HG03108 (cell line): ENCODE measurements around the gene ZSCAN2.
A peak's percentile ranks its signal among the peaks of the same experiment; 100 is the strongest.
"Not testable (repeated sequence)": the region's sequence is repeated elsewhere in the genome, so short reads cannot be mapped to it uniquely, and the experiment has no call there.

Experiments
- ATAC-seq: cut with Tn5 transposase; IDR thresholded peaks from one replicate; pipeline ENCODE4 v1.9.1; 2021; ENCODE audit warnings: moderate library complexity; ENCODE audit not compliant: unreplicated experiment

ZSCAN2 gene

GRCh38 chr15:84600687-84601554 lies at the start of gene ZSCAN2:
ZSCAN2 (plus strand) TSS chr15:84601009; CDS start chr15:84603928, 2,919 bp downstream.
- peak; percentile 92 for ATAC-seq

GRCh38 chr15:84551624-84552023 lies 49.2 kb upstream of the ZSCAN2 start:
- not testable (repeated sequence) for ATAC-seq

DNA sequence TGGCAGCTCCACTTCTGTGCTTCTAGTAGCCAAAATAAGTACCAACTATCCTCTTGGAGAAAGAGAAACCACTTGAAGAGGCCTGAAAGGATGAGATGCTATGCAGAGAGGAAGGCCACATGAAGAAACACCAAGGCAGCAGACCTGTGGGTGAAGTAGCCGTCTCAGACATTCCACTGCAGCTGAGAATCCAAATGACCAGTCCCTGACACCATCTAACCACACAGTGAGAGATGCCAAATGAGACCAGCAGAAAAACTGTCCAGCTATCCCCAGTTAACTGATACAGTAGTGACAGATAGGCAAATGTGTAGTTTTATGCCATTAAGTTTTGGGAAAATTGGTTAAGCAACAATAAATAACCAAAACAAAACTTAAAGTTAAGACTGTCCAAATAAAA lies 47.9 kb upstream of the ZSCAN2 start:
- no peak for ATAC-seq

GRCh38 chr15:84556690-84557089 lies 44.1 kb upstream of the ZSCAN2 start:
- not testable (repeated sequence) for ATAC-seq

DNA sequence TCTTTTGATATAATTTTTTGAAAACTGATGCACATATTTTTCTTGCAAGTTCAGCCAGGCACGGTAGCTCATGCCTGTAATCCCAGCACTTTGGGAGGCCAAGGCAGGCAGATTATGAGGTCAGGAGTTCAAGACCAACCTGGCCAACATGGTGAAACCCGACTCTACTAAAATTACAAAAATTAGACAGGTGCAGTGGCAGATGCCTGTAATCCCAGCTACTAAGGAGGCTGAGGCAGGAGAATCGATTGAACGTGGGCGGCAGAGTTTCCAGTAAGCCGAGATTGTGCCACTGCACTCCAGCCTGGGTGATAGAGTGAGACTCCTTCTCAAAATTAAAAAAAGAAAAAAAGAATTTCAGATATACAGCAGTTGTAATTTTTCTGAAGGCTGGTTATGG lies 32.8 kb upstream of the ZSCAN2 start:
- not testable (repeated sequence) for ATAC-seq

DNA sequence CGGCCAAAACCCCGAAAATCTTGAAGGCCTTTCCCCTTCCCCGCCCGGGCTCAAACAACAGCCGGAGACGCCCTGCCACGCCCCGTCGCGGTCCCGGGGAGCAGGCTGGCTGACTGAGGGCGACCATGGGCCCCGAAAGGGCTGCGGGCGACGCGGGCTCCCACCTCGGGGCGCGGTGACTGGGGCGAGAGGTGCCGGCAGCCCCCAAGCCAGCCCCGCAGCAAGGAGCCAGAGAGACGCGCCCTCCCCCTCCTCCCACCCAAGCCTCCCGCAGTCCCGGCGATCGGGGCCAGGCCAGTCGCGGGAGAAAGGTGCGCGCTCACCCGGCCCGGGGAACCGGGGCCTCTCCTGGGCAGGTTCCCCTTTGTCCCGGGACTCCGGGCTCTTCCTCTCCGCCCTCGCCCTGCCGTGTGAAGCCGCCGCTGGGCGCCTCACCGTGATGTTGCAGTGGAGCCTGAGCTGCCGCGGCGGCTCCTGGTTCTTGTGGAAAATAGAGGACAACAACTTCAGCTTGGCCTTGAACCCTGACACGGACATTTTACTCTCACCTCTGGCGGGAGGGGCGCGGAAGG lies 30.6 kb upstream of the ZSCAN2 start:
- no peak for ATAC-seq

DNA sequence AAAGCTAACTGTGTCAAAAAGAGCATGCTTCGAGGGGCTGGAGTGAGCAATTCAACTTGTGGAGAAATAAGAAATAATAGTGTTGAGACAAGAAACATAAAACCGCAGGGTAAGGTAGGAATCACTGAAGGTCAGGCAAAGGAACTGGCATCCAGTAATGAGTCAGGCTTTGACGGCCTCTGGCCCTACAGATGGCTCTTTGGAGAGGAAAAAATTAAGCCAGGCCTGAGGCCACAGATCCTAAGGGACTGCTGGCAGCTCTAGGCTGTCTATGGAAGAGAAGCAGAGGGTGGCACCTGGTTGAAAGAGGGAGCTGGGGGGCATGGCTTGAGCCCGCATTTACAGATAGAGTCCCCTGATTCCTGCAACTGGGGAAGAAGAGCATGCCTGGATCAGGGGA lies 28.6 kb upstream of the ZSCAN2 start:
- ATAC-seq, result no peak

- no peak for ATAC-seq
Observed at GRCh38 chr15:84575493-84575892, 25.3 kb upstream of the ZSCAN2 start.

DNA sequence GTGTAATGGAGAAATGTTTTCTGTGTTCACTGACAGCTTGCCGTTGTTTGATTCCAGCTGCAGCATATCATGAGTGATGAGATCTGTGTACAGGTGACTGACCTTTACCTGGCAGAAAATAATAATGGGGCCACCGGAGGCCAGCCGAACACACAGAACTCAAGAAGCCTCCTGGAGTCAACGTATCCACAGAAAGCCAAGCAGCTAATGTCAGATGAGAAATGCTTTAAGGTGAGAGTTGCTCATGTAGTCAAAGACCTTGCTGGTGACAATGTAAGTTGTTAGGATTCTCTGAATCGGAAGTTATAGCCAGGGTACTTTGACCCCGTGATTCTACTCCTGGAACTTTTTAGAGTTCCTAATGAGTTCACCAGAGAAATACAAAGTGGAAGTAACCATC lies 22.9 kb upstream of the ZSCAN2 start:
- ATAC-seq, result not testable (repeated sequence)

GRCh38 chr15:84579261-84579721 lies 21.5 kb upstream of the ZSCAN2 start:
- ATAC-seq, result not testable (repeated sequence)

GRCh38 chr15:84581676-84582428 lies 19.0 kb upstream of the ZSCAN2 start:
- not testable (repeated sequence) for ATAC-seq

- no peak for ATAC-seq
Observed at GRCh38 chr15:84582583-84583157, 18.1 kb upstream of the ZSCAN2 start.

DNA sequence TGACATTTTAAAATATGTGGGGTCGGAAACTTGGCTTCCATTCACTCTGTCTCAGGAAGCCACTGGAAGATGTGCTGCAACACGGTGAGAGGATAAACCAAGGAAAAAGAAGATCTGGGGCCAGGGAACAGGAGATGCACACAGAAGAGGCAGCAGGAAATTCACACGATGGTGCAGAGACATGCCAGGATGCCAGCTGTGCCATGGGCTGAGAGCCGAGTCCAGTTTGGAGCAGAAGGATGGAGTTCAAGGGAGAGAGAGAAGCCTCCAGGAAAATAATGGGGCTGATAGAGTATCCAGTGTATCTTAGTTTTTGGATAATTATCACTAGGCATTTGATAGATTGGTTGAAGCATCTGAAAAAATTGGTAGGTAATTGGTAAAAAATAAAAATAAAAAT lies 16.9 kb upstream of the ZSCAN2 start:
- ATAC-seq, result not testable (repeated sequence)

DNA sequence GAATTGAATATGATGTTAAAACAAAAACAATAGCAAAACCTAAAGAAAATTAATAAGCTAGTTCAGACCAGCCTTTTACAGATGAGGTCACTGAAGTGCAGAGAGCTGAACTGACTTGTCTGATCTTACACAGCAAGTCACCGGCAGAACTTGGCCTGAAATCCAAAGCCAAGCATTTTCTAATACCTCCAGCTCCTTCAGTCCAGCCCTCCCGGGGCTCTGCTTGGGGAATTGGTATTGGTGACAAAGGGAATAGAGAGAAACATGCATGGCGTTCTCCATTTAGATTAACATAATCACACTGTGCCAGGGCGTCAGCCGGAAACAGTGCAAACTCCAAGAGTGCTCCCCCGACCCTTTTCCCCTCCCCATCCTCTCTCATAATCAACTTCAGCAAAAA lies 14.1 kb upstream of the ZSCAN2 start:
- ATAC-seq, result no peak

DNA sequence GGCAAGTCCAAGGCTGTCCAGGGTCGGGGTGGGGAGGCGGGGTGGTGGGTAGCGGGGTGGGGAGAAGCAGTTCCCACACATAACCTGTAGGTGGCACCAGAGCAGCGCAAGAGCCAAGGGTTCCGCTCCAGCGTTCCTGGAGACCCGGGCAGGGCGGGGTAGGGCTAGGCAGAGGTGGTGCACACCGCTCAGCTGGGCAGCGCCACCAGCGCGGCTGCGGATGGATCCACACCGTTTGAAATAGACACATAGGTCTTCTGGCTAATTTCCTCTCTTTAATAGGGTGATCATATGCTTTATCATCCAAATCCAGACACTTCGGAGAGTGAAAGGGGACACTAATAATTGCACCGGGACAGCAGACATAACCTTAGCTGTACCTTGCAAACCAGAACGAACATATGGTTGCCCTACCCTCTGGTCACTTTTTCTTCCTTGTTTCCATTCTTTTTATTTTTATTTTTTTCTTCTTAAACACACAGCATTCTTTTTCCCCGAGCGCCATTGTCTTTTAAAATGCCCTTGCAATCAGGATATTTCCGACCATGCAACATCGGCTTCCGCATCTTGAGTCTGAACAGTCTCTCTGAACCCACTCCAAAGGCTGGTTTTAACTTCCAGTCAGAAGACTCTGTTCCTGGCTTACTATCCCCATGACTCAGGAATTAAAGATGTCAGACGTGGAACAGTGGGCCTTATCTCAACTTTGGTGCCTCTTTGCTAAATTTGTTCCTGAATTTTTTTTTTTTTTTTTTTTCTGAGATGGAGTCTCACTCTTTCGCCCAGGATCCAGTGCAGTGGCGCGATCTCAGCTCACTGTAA lies 12.5 kb upstream of the ZSCAN2 start:
- ATAC-seq, result peak; percentile 98

DNA sequence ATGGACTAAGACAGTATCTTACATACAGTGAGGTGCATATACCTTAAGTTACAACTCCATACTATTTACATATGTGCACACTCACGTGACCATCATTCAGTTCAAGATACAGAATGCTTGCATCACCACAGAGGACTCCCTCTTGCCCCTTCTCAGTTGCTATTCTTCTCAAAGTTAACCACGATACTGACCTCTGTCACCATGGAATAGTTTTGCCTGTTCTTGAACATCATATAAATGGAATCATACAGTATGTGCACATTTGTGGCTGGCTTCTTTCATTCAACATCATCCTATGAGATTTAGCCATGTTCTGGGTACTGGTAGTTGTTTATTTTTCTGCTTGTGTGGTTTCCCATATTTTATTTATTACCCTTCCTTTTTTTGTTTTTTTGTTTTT lies 10.4 kb upstream of the ZSCAN2 start:
- no peak for ATAC-seq

GRCh38 chr15:84591815-84592214 lies 9.0 kb upstream of the ZSCAN2 start:
- ATAC-seq, result no peak

DNA sequence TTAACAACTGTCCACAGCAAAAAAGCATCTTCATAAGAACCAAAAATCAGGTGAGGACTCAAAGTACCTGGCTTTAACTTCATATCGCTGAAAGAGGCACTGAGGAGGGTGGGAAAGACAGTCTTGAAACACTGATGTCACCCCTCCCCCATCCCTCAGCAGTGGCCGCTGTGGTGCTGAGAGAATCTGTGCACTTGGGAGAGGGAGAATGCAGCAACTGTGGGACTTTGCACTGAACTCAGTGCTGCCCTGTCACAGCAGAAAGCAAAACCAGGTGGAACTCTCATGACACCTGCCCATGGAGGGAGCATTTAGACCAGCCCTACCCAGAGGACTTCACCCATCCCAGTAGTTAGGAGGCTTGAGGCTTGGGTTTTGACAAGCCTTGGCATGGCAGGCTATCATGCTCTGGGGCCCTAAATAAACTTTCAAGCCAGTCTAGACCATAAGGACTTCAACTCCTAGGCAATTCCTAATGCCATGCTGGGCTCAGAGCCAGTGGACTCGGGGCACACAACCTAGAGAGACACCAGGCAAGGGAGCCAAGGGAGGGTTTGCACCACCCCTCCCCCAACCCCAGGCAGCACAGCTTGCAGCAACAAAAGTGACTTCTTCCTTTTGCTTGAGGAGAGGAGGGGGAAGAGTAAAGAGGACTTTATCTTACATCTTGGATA lies 6.1 kb upstream of the ZSCAN2 start:
- ATAC-seq, result no peak

- no peak for ATAC-seq
Observed at GRCh38 chr15:84595660-84596059, 5.1 kb upstream of the ZSCAN2 start.

DNA sequence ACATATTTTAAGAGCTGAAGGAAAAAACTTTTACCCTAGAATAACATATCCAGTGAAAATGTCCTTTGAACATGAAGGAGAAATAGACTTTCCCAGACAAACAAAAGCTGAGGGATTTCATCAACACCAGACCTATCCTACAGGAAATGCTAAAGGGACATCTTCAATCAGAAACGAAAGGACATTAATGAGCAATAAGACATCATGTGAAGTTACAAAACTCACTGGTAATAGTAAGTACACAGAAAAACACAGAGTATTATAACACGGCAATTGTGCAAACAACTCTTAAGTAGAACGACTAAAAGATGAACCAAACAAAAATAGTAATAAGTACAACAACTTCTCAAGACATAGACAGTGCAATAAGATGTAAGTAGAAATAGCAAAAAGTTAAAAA lies 3.5 kb upstream of the ZSCAN2 start:
- ATAC-seq, result no peak
